Suprapubic skin (tissue), 4 donors: ENCODE data around the gene ONECUT2. TPM values are rescaled to one million over a fixed set of nuclear protein-coding genes. Genes with fewer than 3 reads are reported as not detected.
A peak's percentile ranks its signal among the peaks of the same experiment; 100 is the strongest.

Experiments
- DNase-seq, 2 donors: peaks; one replicate each; pipeline ENCODE4 v3.0.0-alpha.2; 2019; ENCODE audit warnings: low spot score in 2 of 2
- H3K27ac ChIP-seq: fragments of 200-600 bp; sonication (generic); one replicate; pipeline ENCODE4 v1.5.1; 2019
- H3K27me3 ChIP-seq: fragments of 200-600 bp; sonication (generic); one replicate; pipeline ENCODE4 v1.5.1; 2019
- H3K36me3 ChIP-seq: fragments of 200-600 bp; sonication (generic); one replicate; pipeline ENCODE4 v1.5.1; 2019
- H3K4me1 ChIP-seq: fragments of 200-600 bp; sonication (generic); one replicate; pipeline ENCODE4 v1.5.1; 2019
- H3K4me3 ChIP-seq: fragments of 200-600 bp; sonication (generic); one replicate; pipeline ENCODE4 v1.5.1; 2019; ENCODE audit warnings: mild to moderate bottlenecking
- H3K9me3 ChIP-seq: fragments of 200-600 bp; sonication (generic); one replicate; pipeline ENCODE4 v1.5.1; 2019
- CTCF ChIP-seq, 2 donors: fragments of 200-600 bp in 1 of 2; fragments of 450-650 bp in 1 of 2; sonication (generic) in 1 of 2; IDR thresholded peaks; one replicate each; pipeline ENCODE4 v1.5.1; 2016 to 2019; ENCODE audit warnings: antibody characterized with exemption in 2 of 2, mild to moderate bottlenecking in 1 of 2, moderate library complexity in 1 of 2
- EP300 ChIP-seq: sonication (generic); formaldehyde crosslinking; IDR thresholded peaks from one replicate; pipeline ENCODE4 v1.6.1; 2017; ENCODE audit warnings: antibody characterized with exemption
- POLR2A ChIP-seq, 2 donors: fragments of 450-650 bp; IDR thresholded peaks; one replicate each; pipeline ENCODE4 v1.6.1; 2017; ENCODE audit warnings: antibody characterized with exemption in 2 of 2, mild to moderate bottlenecking in 2 of 2, moderate library complexity in 2 of 2
- POLR2AphosphoS5 ChIP-seq, 3 donors: sonication (generic); formaldehyde crosslinking; IDR thresholded peaks; one replicate each; pipeline ENCODE4 v1.6.1; 2017; ENCODE audit warnings: antibody characterized with exemption in 3 of 3
- WGBS: methylation state at CpG from one replicate; pipeline ENCODE4 v1.1.5; 2018; 5-methylcytosine and 5-hydroxymethylcytosine counted together
- total RNA-seq, 4 donors: library from RNA; depleted of rRNA; stranded (reverse); fragments of >200 nt; gene quantifications; one replicate each; pipeline ENCODE4 v1.1.0, GENCODE V29; 2016

Gene ONECUT2
- total RNA-seq, 4 donors from 2014 or later: 0.03 to 0.08 TPM; not detected in 2

GRCh38 chr18:57423821-57424220, 11.4 kb upstream of the ONECUT2 start:
- peaks cover 61% of the 10 kb centered on the region for H3K27me3 ChIP-seq

GRCh38 chr18:57425096-57425495, 10.1 kb upstream of the ONECUT2 start:
- H3K4me3 ChIP-seq: no peak overlapping the region
- TF ChIP-seq CTCF (IDR thresholded peaks at IDR 0.05) (no peak), EP300 (no peak), POLR2AphosphoS5 (IDR thresholded peaks at IDR 0.05) (no peak), POLR2A (IDR thresholded peaks at IDR 0.05) (no peak)
- no peak overlapping the region for H3K27ac ChIP-seq
- H3K4me1 ChIP-seq: peaks cover 23% of the 10 kb centered on the region
- no peak for DNase-seq
- 59% methylated on average over 5 of the region's 5 CpGs for WGBS
- no peaks in the 10 kb centered on the region for H3K36me3 ChIP-seq
- no peaks in the 10 kb centered on the region for H3K9me3 ChIP-seq
- H3K27me3 ChIP-seq: peaks cover 73% of the 10 kb centered on the region

More at GRCh38 chr18:57423821-57424220, 11.4 kb upstream of the ONECUT2 start:
- Histone ChIP-seq H3K36me3 (no peaks in the 10 kb centered on the region), H3K27ac (no peak overlapping the region), H3K4me3 (no peak overlapping the region), H3K9me3 (no peaks in the 10 kb centered on the region), H3K4me1 (peaks cover 16% of the 10 kb centered on the region)
- no peak for TF ChIP-seq POLR2AphosphoS5 (IDR thresholded peaks at IDR 0.05)
- no peak for TF ChIP-seq POLR2A (IDR thresholded peaks at IDR 0.05)
- TF ChIP-seq EP300: no peak
- TF ChIP-seq CTCF (IDR thresholded peaks at IDR 0.05): no peak
- no peak for DNase-seq

- peaks cover 82% of the 10 kb centered on the region for H3K27me3 ChIP-seq
- H3K9me3 ChIP-seq: no peaks in the 10 kb centered on the region
- 86% methylated on average over 4 of the region's 4 CpGs for WGBS
Observed at GRCh38 chr18:57426187-57426586, 9.0 kb upstream of the ONECUT2 start.

GRCh38 chr18:57427429-57428201, 7.6 kb upstream of the ONECUT2 start:
- TF ChIP-seq EP300: no peak
- no peak for TF ChIP-seq CTCF (IDR thresholded peaks at IDR 0.05)
- no peak for DNase-seq
- no peaks in the 10 kb centered on the region for H3K36me3 ChIP-seq
- WGBS: 29% methylated on average over 15 of the region's 80 CpGs
- peaks cover 26% of the 10 kb centered on the region for H3K4me1 ChIP-seq
- H3K27me3 ChIP-seq: peaks cover 86% of the 10 kb centered on the region
- no peak overlapping the region for H3K27ac ChIP-seq
- no peaks in the 10 kb centered on the region for H3K9me3 ChIP-seq
- peak overlapping the region; percentile 44 for H3K4me3 ChIP-seq

More at GRCh38 chr18:57426187-57426586, 9.0 kb upstream of the ONECUT2 start:
- Histone ChIP-seq H3K36me3 (no peaks in the 10 kb centered on the region), H3K27ac (no peak overlapping the region), H3K4me1 (peaks cover 26% of the 10 kb centered on the region), H3K4me3 (no peak overlapping the region)
- TF ChIP-seq CTCF (IDR thresholded peaks at IDR 0.05): no peak
- no peak for TF ChIP-seq POLR2A (IDR thresholded peaks at IDR 0.05)
- no peak for TF ChIP-seq EP300
- TF ChIP-seq POLR2AphosphoS5 (IDR thresholded peaks at IDR 0.05): no peak
- no peak for DNase-seq

- Histone ChIP-seq H3K36me3 (no peaks in the 10 kb centered on the region), H3K4me1 (peaks cover 27% of the 10 kb centered on the region), H3K27ac (no peak overlapping the region), H3K4me3 (peak overlapping the region; percentile 44), H3K9me3 (no peaks in the 10 kb centered on the region), H3K27me3 (peaks cover 95% of the 10 kb centered on the region)
- TF ChIP-seq CTCF (IDR thresholded peaks at IDR 0.05) (no peak), EP300 (no peak), POLR2AphosphoS5 (IDR thresholded peaks at IDR 0.05) (no peak), POLR2A (IDR thresholded peaks at IDR 0.05) (no peak)
- DNase-seq: no peak
- WGBS: 11% methylated on average over 9 of the region's 99 CpGs
Observed at GRCh38 chr18:57428221-57429150, 6.7 kb upstream of the ONECUT2 start.
